Head of caudate nucleus (tissue), 42 donors: ENCODE results near the gene FOXO4.
A peak's percentile ranks its signal among the peaks of the same experiment; 100 is the strongest.

Source experiments
- DNase-seq, 42 donors: peaks; one replicate each; pipeline versions ENCODE4 v3.0.0 to v3.0.0-alpha.2; 2020 to 2021; ENCODE audit warnings: mixed read lengths in 7 of 42
- intact Hi-C: fragments of 100-400 bp; cut with DNase I; formaldehyde crosslinking; loops from one replicate; pipeline ENCODE4 v1.15.0; 2022

Gene FOXO4

DNA sequence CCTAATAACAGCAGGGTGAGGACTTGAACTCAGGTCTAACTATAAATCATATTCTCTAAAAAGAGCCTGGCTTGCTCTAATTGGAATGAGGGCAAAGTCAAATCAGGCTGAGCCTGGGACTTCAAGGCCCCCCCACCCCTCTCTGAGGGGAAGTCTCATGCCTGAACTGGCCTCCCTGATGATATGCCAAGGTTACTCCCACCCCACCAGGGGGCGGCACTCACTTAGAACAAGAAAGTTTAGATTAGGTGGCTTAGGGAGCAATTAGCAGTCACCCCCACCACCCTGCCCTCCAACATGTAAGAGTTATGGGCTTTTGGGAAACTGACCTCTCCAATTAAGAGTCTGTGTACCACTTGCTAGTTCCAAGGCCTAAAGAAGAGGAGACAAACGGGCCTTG is 2.7 kb downstream of the FOXO4 start:
- peak; percentile 32 to 85 (median 58) for DNase-seq
- intact Hi-C loops: no loop called here

DNA sequence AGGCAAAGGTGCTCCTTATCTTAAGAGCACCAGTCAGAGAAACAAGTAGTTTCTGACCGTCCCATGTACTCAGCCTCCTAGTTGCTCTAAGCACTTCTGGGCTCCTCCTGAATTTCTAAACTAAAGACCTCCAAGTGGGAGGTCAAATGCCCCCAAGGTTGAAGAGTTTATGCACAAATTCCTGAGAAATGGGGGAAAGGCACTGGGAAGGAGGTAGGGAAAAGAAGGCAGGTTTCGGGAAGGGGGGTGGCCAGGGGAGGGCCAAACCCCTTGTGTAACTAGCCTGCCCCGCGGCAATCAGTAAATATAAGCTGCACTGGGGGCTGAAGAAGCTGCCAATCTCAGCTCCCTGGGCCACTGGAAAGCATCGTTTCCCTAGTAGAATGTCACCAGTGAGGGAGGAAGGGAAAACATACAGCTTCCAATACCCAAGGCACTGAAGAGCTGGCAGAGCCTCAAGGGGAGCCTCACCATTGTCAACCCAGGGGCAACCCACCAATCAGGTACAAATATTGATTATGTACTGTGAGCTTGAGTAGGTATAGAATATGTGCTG is 3.4 kb downstream of the FOXO4 start:
- DNase-seq: peak in 1 of 42 donors; percentile 13
- intact Hi-C loops: no loop called here

DNA sequence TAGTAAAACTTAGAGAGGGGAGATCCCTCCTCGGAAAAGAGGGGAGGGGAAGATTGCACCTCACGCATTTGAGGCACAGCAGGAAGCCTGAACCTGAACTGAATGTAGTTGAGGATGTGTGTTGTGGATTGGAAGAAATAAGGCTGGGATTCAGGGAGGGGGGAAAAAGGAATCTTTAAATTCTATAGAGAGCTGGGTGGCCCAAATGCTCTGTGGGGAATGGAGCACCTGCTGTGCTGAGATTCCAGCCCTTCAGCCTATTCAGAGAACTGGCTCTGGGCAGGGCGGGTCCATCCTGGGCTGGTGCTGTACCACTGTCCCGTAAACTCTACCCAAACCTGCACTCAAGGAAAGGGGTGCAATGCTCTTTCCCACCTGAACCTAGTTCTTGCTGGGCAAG is 4.1 kb downstream of the FOXO4 start:
- intact Hi-C loops: no loop called here
- peak in 1 of 42 donors; percentile 11 for DNase-seq

DNA sequence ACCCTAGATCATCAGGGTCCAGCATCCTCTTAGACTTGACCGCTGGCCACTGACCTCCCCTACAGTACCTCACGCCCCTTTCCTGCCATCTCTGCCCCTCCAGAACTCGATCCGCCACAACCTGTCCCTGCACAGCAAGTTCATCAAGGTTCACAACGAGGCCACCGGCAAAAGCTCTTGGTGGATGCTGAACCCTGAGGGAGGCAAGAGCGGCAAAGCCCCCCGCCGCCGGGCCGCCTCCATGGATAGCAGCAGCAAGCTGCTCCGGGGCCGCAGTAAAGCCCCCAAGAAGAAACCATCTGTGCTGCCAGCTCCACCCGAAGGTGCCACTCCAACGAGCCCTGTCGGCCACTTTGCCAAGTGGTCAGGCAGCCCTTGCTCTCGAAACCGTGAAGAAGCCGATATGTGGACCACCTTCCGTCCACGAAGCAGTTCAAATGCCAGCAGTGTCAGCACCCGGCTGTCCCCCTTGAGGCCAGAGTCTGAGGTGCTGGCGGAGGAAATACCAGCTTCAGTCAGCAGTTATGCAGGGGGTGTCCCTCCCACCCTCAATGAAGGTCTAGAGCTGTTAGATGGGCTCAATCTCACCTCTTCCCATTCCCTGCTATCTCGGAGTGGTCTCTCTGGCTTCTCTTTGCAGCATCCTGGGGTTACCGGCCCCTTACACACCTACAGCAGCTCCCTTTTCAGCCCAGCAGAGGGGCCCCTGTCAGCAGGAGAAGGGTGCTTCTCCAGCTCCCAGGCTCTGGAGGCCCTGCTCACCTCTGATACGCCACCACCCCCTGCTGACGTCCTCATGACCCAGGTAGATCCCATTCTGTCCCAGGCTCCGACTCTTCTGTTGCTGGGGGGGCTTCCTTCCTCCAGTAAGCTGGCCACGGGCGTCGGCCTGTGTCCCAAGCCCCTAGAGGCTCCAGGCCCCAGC is 5.2 kb downstream of the FOXO4 start:
- intact Hi-C loops: no loop called here
- DNase-seq: no peak

DNA sequence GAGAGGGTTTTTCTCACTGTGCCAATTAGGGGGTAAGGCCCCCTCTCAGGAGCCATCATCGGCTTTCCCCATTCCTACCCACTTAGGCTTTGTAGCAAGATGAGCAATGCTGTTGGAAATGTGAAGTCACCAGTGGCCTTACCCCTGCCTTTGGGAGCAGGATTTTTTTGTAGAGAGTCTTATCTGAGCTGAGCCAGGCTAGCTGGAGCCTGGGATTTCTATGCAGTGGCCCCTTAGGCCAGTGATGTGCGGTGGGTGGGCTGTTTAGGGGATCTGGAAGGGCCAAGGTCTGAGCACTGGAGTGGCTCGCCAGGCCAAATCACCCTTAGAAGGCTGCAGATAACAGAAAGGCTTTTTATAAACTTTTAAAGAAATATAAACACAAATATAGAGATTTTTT is 6.6 kb downstream of the FOXO4 start:
- DNase-seq: no peak

DNA sequence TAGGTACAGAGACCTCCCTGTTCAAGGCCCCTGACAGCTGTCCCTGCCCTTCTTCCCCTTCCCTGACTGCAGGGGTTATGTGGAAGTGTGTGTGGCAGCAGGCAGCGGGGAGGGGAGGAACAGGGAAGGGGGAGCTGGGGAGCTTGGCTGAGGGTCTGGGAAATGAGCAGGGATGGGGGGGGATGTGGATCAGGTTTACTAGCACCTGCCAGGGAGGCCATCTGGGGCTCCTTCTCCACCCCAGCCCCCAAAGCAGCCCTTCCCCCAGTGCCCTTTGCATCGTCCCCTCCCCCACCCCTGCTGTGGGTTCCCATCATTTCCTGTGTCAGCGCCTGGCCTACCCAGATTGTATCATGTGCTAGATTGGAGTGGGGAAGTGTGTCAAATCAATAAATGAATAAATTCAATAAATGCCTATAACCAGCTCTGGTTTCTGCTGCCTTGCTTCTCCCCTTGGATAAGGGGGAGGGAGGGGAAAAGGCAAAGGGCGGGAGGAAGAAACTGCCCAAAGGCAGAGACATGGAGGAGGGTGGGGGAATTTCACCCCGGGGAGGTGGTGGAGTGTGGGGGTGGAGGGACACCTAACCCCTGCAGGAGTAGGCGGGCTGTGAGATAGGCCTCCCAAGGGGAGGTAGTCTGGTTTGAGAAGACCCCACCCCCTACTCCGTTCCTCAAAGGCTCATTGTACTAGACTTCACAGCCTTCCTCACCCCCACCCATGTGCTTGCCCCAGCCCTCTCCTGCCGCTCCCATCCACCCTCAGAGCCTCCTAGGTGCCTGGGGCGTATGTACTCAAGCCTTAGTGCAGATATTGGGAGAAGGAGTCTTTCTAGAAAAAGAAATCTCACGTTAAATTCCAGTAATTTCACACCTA is 7.7 kb downstream of the FOXO4 start:
- intact Hi-C loops: no loop called here
- peak in 9 of 42 donors; percentile 2 to 46 (median 22) for DNase-seq

More for the DNA sequence above, 6.6 kb downstream of the FOXO4 start:
- intact Hi-C loops: no loop called here

DNA sequence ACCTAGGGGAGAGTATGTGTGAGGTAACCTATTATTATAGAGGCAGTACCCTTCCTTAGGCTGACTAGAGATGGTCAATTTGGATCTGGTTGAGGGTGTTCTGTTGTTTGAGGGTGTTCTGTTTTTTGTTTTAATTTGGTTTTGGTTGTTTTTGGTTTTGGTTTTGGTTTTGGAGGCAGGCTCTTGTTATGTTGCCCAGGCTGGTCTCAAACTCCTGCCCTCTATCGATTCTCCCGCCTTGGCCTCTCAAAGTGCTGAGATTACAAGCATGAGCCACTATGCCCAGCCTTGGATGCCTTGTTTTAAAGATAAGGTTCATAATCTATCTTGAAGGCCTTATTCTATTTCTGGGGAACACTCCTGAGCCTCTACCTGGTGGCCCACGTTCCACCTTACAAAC is 10.0 kb downstream of the FOXO4 start:
- intact Hi-C loops: no loop called here
- DNase-seq: no peak

DNA sequence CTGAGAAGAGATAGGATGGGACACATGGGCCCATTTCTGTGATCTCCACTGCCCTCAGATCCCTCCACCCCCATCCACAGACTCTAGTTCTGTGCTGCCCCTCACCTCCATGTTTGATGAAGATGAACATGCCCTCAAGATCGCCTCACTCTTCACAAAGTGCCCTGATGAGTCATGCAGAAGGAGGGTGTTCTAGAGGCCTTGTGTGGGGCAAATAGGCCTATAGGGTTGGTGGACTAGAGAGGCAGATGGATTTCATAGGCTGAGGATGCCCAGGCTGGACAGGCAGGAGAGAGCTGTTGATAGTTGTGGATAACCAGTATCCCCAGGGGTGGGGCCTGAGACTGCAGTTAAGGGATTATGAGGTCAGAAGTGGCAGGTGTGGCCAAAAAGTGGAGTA is 10.8 kb downstream of the FOXO4 start, which contains the start of gene CXorf65:
TSS of gene CXorf65 (minus strand) at position 314 of the 400 bp plus-strand sequence. CDS start at position 130, 184 bp downstream.
- intact Hi-C loops: no loop called here

DNA sequence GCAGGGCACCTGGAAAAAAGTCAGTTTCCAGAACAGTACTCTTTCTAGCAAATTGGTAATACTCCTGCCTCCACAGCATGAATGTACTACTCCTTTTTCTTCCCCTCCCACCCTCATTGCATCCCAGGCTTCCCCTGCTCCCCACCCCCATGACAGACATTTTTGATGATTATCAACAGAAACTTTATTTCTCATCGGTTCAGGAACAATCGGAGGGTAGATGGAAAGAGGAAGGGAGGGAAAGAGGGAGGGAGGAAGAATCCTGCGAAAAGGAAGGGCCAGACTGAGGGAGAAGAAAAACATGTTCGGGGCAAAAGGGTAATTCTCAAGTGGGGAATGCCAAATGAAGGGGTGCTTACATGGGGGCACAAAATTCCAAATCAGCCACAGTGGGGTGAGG is 11.6 kb downstream of the FOXO4 start:
- DNase-seq: no peak
- intact Hi-C loops: no loop called here

More for the DNA sequence above, 10.8 kb downstream of the FOXO4 start, which contains the start of gene CXorf65:
- no peak for DNase-seq

DNA sequence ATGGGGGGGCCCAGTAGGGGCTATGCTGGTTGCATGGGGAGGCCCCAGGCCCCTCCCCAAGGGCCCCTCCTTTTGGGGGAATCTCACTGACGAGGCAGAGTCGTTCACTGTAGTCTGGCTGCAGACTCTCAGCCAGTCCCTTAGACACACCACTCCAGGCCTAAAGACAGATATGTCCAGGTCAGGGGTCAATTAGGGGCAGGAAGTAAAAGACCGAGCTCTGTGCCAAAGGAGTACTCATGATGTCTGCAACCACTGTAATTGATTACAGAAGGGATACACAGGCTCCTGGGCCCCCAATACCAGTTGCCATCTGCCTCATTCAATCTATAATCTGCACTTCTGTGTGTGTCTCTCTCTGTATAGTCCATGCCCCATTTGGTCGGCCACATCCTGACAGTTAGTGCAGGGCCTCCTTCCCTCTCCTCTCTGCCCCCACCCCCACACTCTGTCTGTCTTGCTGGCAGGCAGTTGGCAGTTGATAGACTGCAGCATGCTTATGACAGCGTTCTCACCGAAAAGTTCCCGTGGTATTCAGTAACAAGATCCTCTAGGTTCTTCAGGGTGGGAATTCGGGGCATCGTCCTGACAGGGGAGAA is 12.2 kb downstream of the FOXO4 start:
- intact Hi-C loops: no loop called here
- no peak for DNase-seq

DNA sequence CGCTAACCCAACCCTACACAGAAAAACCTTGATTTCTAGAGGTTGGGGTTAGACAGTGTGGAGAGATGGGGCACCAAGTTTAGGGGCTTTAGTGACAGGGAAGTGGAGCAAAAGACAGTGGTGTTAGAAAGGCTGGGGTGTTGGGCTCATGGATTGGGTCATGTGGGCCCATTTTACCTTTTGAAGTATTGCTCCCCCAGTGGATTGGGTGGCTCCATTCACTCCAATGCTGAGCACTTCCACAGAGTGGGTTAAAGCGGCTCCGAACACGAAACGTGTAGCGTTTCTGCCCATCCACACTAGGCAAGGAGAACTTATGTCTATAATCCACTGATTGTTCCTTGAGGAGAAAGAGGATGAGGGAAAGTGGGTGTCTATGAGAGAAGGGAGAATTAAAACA is 13.4 kb downstream of the FOXO4 start:
- DNase-seq: no peak
- intact Hi-C loops: no loop called here

DNA sequence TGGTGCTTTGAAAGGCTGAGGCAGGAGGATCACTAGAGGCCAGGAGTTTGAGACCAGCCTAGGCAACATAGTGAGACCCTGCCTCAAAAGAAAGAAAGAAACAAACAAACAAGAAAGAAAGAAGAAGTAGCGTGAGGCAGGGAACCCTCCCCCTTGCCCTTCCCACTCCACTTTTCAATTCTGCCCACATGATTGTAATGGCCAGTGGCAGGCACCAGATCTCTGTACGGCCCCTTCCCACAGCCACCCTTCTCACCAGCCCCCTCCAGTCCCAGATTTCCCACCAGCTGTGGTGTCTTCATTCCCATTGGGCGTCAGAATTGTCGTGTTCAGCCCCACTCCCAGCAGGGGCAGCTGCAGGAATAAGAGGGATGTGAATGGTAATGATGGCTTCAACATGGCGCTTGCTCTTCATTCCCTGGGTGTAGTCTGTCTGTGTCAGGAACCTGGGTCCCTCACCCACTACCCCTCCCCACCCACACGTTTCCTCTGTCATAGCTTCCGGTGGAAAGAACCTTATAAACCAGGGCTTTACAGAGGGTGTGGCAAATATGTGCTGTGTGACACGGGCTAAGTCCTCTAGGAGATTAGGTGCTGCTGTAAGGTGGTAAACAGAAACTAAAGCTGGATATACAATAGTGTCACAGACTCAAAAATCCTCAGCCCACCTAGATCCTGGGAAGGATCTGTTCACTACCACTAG is 15.6 kb downstream of the FOXO4 start, which contains the start of gene IL2RG:
TSS of gene IL2RG (minus strand) at position 437 of the 703 bp plus-strand sequence. CDS start at position 399, 38 bp downstream.
- no peak for DNase-seq
- intact Hi-C loops: no loop called here

DNA sequence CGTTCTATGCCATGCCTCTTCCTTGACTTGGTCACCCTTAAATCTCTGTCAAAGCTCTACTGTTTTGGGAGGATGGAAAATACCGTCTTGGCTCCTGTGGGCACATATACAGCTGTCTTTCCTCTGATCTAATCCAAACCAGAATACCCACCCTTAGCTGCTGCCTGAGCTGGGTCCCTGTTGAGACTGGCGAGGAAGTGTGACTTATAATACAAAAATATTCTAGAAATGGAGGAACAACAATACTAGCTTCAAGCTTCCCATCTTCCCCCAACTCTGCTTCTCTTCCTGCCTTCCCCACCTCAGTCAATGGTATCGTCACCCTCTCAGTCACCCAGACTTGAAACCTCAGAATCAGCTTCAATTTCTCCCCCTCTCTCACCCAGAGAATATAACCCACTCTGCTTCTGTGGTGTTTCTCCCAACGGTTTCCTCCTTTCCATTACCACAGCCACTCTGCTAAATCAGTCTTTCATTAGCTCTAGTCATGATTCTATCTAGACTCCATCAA is 16.3 kb downstream of the FOXO4 start:
- DNase-seq: no peak
- intact Hi-C loops: no loop called here

DNA sequence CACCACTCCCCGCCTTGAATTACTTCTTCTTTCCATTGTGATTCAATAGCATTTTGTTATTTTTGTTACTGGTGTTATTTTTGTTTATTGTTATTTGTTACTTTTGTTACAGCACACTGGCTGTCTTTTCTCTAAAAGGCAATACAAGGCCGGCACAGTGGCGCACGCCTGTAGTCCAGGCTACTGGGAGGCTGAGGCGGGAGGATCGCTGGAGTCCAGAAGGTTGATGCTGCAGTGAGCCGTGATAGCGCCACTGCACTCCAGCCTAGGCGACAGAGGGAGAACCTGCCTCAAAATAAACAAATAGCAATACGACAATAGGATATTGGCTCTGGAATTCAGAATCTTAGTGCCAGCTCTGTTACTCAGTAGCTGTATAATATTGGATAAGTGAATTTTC is 21.7 kb downstream of the FOXO4 start:
- intact Hi-C loops: no loop called here
- DNase-seq: no peak

DNA sequence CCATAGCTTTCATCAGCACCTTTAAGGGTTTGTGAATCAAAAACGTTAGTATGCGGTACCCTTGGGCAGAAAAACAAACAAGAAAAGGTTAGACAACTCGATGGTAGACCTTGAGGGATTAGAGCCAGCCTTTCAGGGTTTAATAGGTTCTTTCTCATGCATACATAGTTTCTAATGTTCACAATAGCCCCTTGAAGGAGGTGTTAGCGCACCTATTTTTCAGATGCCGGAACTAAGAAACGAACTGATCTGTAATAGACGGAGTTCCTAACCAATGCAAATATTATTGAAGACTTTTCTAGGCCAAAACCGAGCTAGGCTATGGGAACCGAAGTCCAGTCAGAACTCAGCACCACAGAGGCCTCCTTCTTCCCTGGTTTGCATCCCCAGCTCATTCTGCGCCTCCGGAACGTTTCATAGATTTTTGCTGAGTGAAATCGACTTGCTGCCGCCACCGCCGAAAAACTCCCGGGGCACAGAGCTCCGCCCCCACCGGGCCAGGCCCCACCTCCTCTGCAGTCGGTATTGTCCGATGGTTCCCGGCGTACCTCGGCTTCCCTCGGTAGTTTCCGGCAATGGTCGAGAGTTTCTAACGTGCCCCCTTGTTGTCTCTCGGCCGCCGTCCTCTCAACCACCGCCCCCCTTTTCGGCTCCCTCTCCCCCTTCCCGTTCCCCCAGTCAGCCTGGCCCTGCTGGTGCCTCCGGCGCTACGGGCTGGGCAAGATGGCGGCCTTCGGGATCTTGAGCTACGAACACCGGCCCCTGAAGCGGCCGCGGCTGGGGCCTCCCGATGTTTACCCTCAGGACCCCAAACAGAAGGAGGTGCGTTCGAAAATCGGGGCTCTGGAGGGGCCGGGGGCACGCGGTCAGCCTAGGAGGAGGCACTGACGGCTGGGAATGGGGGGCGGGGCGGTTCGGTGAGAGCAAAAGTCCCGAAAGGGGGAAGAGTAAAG is 22.7 kb downstream of the FOXO4 start, which contains the start of gene MED12:
TSS of gene MED12 (plus strand) at position 565 of the 953 bp plus-strand sequence. CDS start at position 724, 159 bp downstream.
- intact Hi-C loops: no loop called here
- peak; percentile 72 to 93 (median 86) for DNase-seq

DNA sequence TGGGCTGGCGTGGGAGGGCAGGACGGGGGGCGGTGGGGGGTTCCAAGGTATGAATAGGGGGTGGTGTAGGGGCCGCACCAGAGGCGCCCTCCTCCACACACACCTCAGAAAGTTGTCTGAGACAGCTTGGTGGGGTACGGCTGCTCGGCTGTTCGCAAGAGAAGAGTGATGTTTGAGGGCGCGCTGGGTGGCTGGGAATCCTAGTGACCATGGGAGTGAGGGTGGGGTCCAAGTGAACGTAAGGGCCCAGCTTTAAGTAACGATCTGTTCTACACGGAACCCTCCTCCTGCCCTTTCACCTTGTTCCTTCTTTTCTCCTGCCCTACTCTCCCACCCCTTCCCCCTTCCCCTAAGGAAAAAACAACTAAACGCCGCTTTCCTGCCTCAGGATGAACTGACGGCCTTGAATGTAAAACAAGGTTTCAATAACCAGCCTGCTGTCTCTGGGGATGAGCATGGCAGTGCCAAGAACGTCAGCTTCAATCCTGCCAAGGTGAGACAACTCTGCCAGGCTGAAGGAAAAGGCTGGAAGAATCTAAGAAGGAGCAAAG is 23.4 kb downstream of the FOXO4 start:
- peak in 5 of 42 donors; percentile 2 to 39 (median 10) for DNase-seq
- intact Hi-C loops: no loop called here
